GM12878 (cell line): ENCODE data around the gene FPGS. TPM values are rescaled to one million over a fixed set of nuclear protein-coding genes. Genes with fewer than 3 reads are reported as not detected.
"Not testable (repeated sequence)": the region's sequence is repeated elsewhere in the genome, so short reads cannot be mapped to it uniquely, and the experiment has no call there.

Experiments
- ATAC-seq: fragments of 200-7000 bp; cut with Tn5 transposase; 3 replicates; pipeline ENCODE4 v1.9.1; 2020; ENCODE audit warnings: mild to moderate bottlenecking, moderate library complexity
- BruUV-seq: library from RNA; stranded (reverse); fragments of 400-500 nt; replicated peaks from 2 replicates; lab custom pipeline; 2021; lab: Mats Ljungman, UMichigan
- CTCF ChIA-PET: fragments of 300-600 bp; sonication (Branson Sonifier 250); formaldehyde crosslinking; extraction: SDS; loops from one replicate; lab custom pipeline; 2021; ENCODE audit warnings: inconsistent platforms; lab: Yijun Ruan, JAX
- POLR2A ChIA-PET: fragments of 350-600 bp; formaldehyde crosslinking; extraction: SDS; loops from one replicate; lab custom pipeline; 2021; ENCODE audit warnings: inconsistent platforms; lab: Charles Lee
- RAD21 ChIA-PET: fragments of 300-600 bp; sonication (Branson Sonifier 250); formaldehyde crosslinking; loops from one replicate; lab custom pipeline; 2023; ENCODE audit warnings: antibody characterized with exemption; ENCODE audit not compliant: unreplicated experiment; lab: Charles Lee
- SMC1A ChIA-PET: fragments of 300-600 bp; sonication (Branson Sonifier 250); formaldehyde crosslinking; loops from one replicate; lab custom pipeline; 2023; ENCODE audit not compliant: unreplicated experiment, uncharacterized antibody; lab: Charles Lee
- DNase-seq: peaks from one replicate; pipeline ENCODE4 v3.0.0-alpha.2; 2011; ENCODE audit warnings: low read depth, low spot score
- FAIRE-seq: peaks from 3 replicates; lab custom pipeline; 2011; peaks lifted over from hg19 to GRCh38; lab: Jason Lieb, UNC
- H2AFZ ChIP-seq: 2 replicates; pipeline ENCODE4 v1.6.0; 2011; ENCODE audit warnings: low read depth, low read length, control low read depth; ENCODE audit not compliant: control insufficient read depth
- H3K27ac ChIP-seq: 2 replicates; pipeline ENCODE4 v1.5.1; 2011; ENCODE audit warnings: control low read depth; ENCODE audit not compliant: control insufficient read depth, insufficient read depth
- H3K27me3 ChIP-seq, 2 experiments: replicated peaks in 1 of 2; 2 replicates each; pipeline versions ENCODE4 v1.6.0 to v1.6.1; 2011; ENCODE audit warnings: low read length in 1 of 2; ENCODE audit not compliant: control insufficient read depth in 2 of 2, insufficient read depth in 2 of 2
- H3K36me3 ChIP-seq, 2 experiments: 2 replicates each; pipeline ENCODE4 v1.5.1; 2011; ENCODE audit warnings: low read length in 1 of 2; ENCODE audit not compliant: control insufficient read depth in 2 of 2, insufficient read depth in 2 of 2
- H3K4me1 ChIP-seq: 2 replicates; pipeline ENCODE4 v1.6.1; 2011; ENCODE audit warnings: mild to moderate bottlenecking, low read length, moderate library complexity, mixed read lengths; ENCODE audit not compliant: control insufficient read depth, insufficient read depth
- H3K4me2 ChIP-seq: 2 replicates; pipeline ENCODE4 v1.6.0; 2011; ENCODE audit warnings: control low read depth; ENCODE audit not compliant: control insufficient read depth, insufficient read depth
- H3K4me3 ChIP-seq: fragments of 200-600 bp; sonication (generic); 2 replicates; pipeline ENCODE4 v1.5.1; 2016
- H3K79me2 ChIP-seq: 2 replicates; pipeline ENCODE4 v1.6.0; 2011; ENCODE audit warnings: low read length; ENCODE audit not compliant: control insufficient read depth, insufficient read depth
- H3K9ac ChIP-seq: 2 replicates; pipeline ENCODE4 v1.8.0; 2011; ENCODE audit warnings: low read length, control low read depth, mixed read lengths; ENCODE audit not compliant: control insufficient read depth, insufficient read depth
- H3K9me3 ChIP-seq: replicated peaks from 3 replicates; pipeline ENCODE4 v1.5.1; 2011; ENCODE audit warnings: mild to moderate bottlenecking, low read length; ENCODE audit not compliant: control insufficient read depth, insufficient read depth
- H4K20me1 ChIP-seq: 2 replicates; pipeline ENCODE4 v1.6.0; 2011; ENCODE audit not compliant: control insufficient read depth, insufficient read depth
- CHD2 ChIP-seq: IDR thresholded peaks from 2 replicates; pipeline ENCODE4 v1.6.1; 2011; ENCODE audit warnings: low read depth, low read length, improper control_type of control experiment, borderline replicate concordance
- GATAD2B ChIP-seq: fragments of 450-650 bp; conservative IDR thresholded peaks from 2 replicates; pipeline ENCODE4 v1.6.1; 2017; ENCODE audit warnings: low read depth, mild to moderate bottlenecking, moderate library complexity
- IKZF2 ChIP-seq, 2 experiments: fragments of 450-650 bp; IDR thresholded peaks; 2 replicates each; pipeline ENCODE4 v1.6.1; 2017; ENCODE audit warnings: mild to moderate bottlenecking in 2 of 2, moderate library complexity in 2 of 2
- MEF2A ChIP-seq: IDR thresholded peaks from 2 replicates; pipeline ENCODE4 v1.6.1; 2011; ENCODE audit warnings: low read depth, mild to moderate bottlenecking, low read length, moderate library complexity; ENCODE audit not compliant: insufficient read depth
- NFYB ChIP-seq: IDR thresholded peaks from 2 replicates; pipeline ENCODE4 v1.6.1; 2011; ENCODE audit warnings: low read depth, mild to moderate bottlenecking, low read length, improper control_type of control experiment, moderate library complexity; ENCODE audit not compliant: insufficient read depth
- PML ChIP-seq: IDR thresholded peaks from 2 replicates; pipeline ENCODE4 v1.6.1; 2012; ENCODE audit warnings: low read length, inconsistent platforms
- SIN3A ChIP-seq: IDR thresholded peaks from 2 replicates; pipeline ENCODE4 v1.6.1; 2012; ENCODE audit warnings: low read depth, low read length, improper control_type of control experiment
- SIX5 ChIP-seq: IDR thresholded peaks from 2 replicates; pipeline ENCODE4 v1.6.1; 2011; ENCODE audit warnings: mild to moderate bottlenecking, low read depth, low read length, moderate library complexity; ENCODE audit not compliant: severe bottlenecking
- SPI1 ChIP-seq: IDR thresholded peaks from 2 replicates; pipeline ENCODE4 v1.6.1; 2011; ENCODE audit warnings: low read depth, mild to moderate bottlenecking, low read length, moderate library complexity, borderline replicate concordance; ENCODE audit not compliant: insufficient read depth
- STAT1 ChIP-seq: fragments of 450-650 bp; conservative IDR thresholded peaks from 2 replicates; pipeline ENCODE4 v1.6.1; 2014; ENCODE audit warnings: antibody characterized with exemption, mild to moderate bottlenecking
- STAT3 ChIP-seq: IDR thresholded peaks from 2 replicates; pipeline ENCODE4 v1.6.1; 2011; ENCODE audit warnings: low read depth, low read length, improper control_type of control experiment
- YBX1 ChIP-seq: fragments of 450-650 bp; IDR thresholded peaks from 2 replicates; pipeline ENCODE4 v1.6.1; 2016; ENCODE audit warnings: antibody characterized with exemption
- ZBED1 ChIP-seq: IDR thresholded peaks from 2 replicates; pipeline ENCODE4 v1.6.1; 2016; ENCODE audit warnings: borderline replicate concordance
- ZNF24 ChIP-seq: fragments of 450-650 bp; IDR thresholded peaks from 2 replicates; pipeline ENCODE4 v1.6.1; 2017; ENCODE audit warnings: antibody characterized with exemption, mild to moderate bottlenecking
- WGBS: methylation state at CpG from one replicate; pipeline ENCODE4 v1.1.6; 2016; ENCODE audit warnings: low lambda C conversion rate; ENCODE audit not compliant: insufficient replicate concordance, insufficient coverage; ENCODE audit errors: missing lambda C conversion rate; 5-methylcytosine and 5-hydroxymethylcytosine counted together
- in situ Hi-C: fragments of 300-500 bp; cut with MboI; formaldehyde crosslinking; loops from 9 replicates; pipeline ENCODE4 v1.14.3; 2018; ENCODE audit warnings: mixed read lengths
- intact Hi-C: fragments of 100-400 bp; cut with micrococcal nuclease; formaldehyde crosslinking; loops from one replicate; pipeline ENCODE4 v1.14.2; 2022; ENCODE audit not compliant: unreplicated experiment
- polyA plus RNA-seq, 11 experiments: library from polyadenylated mRNA; depleted of rRNA in 4 of 11; unstranded in 6 of 11; stranded (reverse) in 5 of 11; fragments of >200 nt; fragmentation: Nextera tagmentation in 4 of 11; fragmentation: Illumina TruSeq in 1 of 11; extraction: Ambion mirVana in 4 of 11; extraction: Trizol in 1 of 11; gene quantifications; 1 replicate in 1 of 11; 2 replicates in 10 of 11; pipeline versions ENCODE4 v1.2.1 to v1.2.3, GENCODE V29; 2011 to 2016; ENCODE audit warnings: inconsistent platforms in 2 of 11, missing spikeins in 2 of 11, low read depth in 1 of 11
- total RNA-seq, 4 experiments: library from RNA; depleted of rRNA in 3 of 4; stranded (reverse); fragments of >200 nt in 3 of 4; fragmentation: Illumina TruSeq in 1 of 4; extraction: Trizol in 1 of 4; gene quantifications; 2 replicates each; pipeline versions ENCODE4 v1.2.1 to v1.2.3, GENCODE V29; 2013 to 2021
- TF ChIP-seq, protein P1 (sequence below): IDR thresholded peaks from 2 replicates; pipeline ENCODE4 v1.6.1; 2011; ENCODE audit warnings: low read depth, low read length, improper control_type of control experiment, borderline replicate concordance
- TF ChIP-seq, protein P2 (sequence below): fragments of 450-650 bp; IDR thresholded peaks from 2 replicates; pipeline ENCODE4 v1.6.1; 2016; ENCODE audit warnings: mild to moderate bottlenecking

The FPGS gene
- total and polyA plus RNA-seq, 10 of the 15 experiments (the other 5 are each of a cell fraction or from before 2014, with no cell fraction given): 1.2 to 127 (median 80.4) TPM

DNA sequence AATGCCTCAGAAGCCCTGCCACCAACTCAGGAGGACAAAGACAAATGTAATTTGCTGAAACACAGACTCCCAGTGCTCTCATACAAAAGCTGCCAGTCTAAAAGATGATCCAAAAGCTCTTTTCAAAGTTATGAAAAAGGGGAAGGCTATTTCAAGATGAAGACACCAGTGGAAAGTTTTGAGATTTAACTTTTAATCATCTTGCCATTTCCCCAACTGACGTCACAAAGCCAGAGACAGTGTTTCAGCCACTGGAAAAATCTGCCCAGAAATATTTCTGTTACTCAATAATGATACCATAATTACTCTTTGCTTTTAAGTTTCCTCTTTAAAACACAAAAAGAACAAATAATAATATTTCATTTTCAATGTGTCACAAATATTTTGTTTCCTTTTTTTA is 30.9 kb downstream of the FPGS start (continued):
- TF ChIP-seq MEF2A (no peak), ZBED1 (no peak)

- FAIRE-seq: no peak
- DNase-seq: no peak
- RAD21 ChIA-PET: no interaction called here
- H3K27ac ChIP-seq: no peak overlapping the region
- H3K4me2 ChIP-seq: no peak overlapping the region
- CTCF ChIA-PET: no interaction called here
- H3K36me3 ChIP-seq: no peaks in the 10 kb centered on the region
- POLR2A ChIA-PET: no interaction called here
- no peaks in the 10 kb centered on the region for H4K20me1 ChIP-seq
- H3K9ac ChIP-seq: no peak overlapping the region
- H3K4me3 ChIP-seq: no peak overlapping the region
- intact Hi-C loops: no loop called here
- in situ Hi-C loops: no loop called here
- ATAC-seq: no peak
- no peaks in the 10 kb centered on the region; a peak in 1 of 4 replicates for H3K27me3 ChIP-seq
- no peaks in the 10 kb centered on the region; the same call in 1 of the 2 replicates for H3K4me1 ChIP-seq
- WGBS: 4% methylated on average over 16 of the region's 17 CpGs
- H2AFZ ChIP-seq: no peak overlapping the region
- SMC1A ChIA-PET: interaction anchor here (0.6 kb wide), 1 partner anchor 381 kb away, joined by 3 read pairs; no protein-coding TSS in a partner anchor
- BruUV-seq: no TSS peak
- H3K9me3 ChIP-seq: no peaks in the 10 kb centered on the region
- TF ChIP-seq IKZF2 (IDR thresholded peaks at IDR 0.05): no peak
- no peak for TF ChIP-seq SPI1
- no peak for TF ChIP-seq SIN3A
- no peak for TF ChIP-seq STAT3
- no peak for TF ChIP-seq GATAD2B
- no peak for TF ChIP-seq SIX5
- TF ChIP-seq, protein P1, sequence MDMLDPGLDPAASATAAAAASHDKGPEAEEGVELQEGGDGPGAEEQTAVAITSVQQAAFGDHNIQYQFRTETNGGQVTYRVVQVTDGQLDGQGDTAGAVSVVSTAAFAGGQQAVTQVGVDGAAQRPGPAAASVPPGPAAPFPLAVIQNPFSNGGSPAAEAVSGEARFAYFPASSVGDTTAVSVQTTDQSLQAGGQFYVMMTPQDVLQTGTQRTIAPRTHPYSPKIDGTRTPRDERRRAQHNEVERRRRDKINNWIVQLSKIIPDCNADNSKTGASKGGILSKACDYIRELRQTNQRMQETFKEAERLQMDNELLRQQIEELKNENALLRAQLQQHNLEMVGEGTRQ: no peak
- TF ChIP-seq YBX1: no peak
- no peak for TF ChIP-seq ZNF24
- TF ChIP-seq NFYB: no peak
- TF ChIP-seq, protein P2, sequence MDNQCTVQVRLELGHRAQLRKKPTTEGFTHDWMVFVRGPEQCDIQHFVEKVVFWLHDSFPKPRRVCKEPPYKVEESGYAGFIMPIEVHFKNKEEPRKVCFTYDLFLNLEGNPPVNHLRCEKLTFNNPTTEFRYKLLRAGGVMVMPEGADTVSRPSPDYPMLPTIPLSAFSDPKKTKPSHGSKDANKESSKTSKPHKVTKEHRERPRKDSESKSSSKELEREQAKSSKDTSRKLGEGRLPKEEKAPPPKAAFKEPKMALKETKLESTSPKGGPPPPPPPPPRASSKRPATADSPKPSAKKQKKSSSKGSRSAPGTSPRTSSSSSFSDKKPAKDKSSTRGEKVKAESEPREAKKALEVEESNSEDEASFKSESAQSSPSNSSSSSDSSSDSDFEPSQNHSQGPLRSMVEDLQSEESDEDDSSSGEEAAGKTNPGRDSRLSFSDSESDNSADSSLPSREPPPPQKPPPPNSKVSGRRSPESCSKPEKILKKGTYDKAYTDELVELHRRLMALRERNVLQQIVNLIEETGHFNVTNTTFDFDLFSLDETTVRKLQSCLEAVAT: no peak
- no peak for TF ChIP-seq CHD2
- TF ChIP-seq PML: no peak
- TF ChIP-seq STAT1: no peak
- no peaks in the 10 kb centered on the region for H3K79me2 ChIP-seq
Observed at GRCh38 chr9:127835991-127836516, 33.4 kb downstream of the FPGS start.

GRCh38 chr9:127836561-127836960 is 33.9 kb downstream of the FPGS start:
- CTCF ChIA-PET, H3K9ac ChIP-seq: not testable (repeated sequence)

More at GRCh38 chr9:127836561-127836960, 33.9 kb downstream of the FPGS start:
- RAD21 ChIA-PET, H2AFZ ChIP-seq, H3K79me2 ChIP-seq, H4K20me1 ChIP-seq, H3K9me3 ChIP-seq, H3K36me3 ChIP-seq, H3K27ac ChIP-seq, H3K4me1 ChIP-seq, DNase-seq, in situ Hi-C loops, SMC1A ChIA-PET, H3K4me2 ChIP-seq, intact Hi-C loops, FAIRE-seq, H3K27me3 ChIP-seq, ATAC-seq, BruUV-seq, H3K4me3 ChIP-seq: not testable (repeated sequence)
- POLR2A ChIA-PET: interaction anchor here (0.6 kb wide), 1 partner anchor 156 kb away, joined by 3 read pairs; no protein-coding TSS in a partner anchor
- WGBS: 77% methylated on average over 3 of the region's 3 CpGs
